ENCODE measurements around the gene RTF2. TPM values are rescaled to one million over a fixed set of nuclear protein-coding genes. Genes with fewer than 3 reads are reported as not detected.

The RTF2 gene
- total and polyA plus RNA-seq, 4 experiments from 2014 or later = 66.0 to 129 (median 94.9) TPM

Other genes starting within 250 kb of the RTF2 start
- gene MC3R, start 219.9 kb upstream of the RTF2 start, total RNA-seq = not detected
- gene MC3R, start 219.9 kb upstream of the RTF2 start, polyA plus RNA-seq = not detected
- gene FAM210B, start 109.7 kb upstream of the RTF2 start, total RNA-seq = 10 to 100 TPM; 28.7 to 32.0 TPM
- gene FAM210B, start 109.7 kb upstream of the RTF2 start, polyA plus RNA-seq = 10 to 100 TPM; 38.7 to 38.8 TPM
- 1 to 10 TPM; 1.3 to 1.7 TPM for gene AURKA, start 76.4 kb upstream of the RTF2 start, total RNA-seq
- 1 to 10 TPM in 1 of 2 donors, under 1 TPM in 1; 0.81 to 2.8 TPM for gene AURKA, start 76.4 kb upstream of the RTF2 start, polyA plus RNA-seq
- 10 to 100 TPM; 50.1 to 55.3 TPM for gene CSTF1, start 76.0 kb upstream of the RTF2 start, total RNA-seq
- gene CSTF1, start 76.0 kb upstream of the RTF2 start, polyA plus RNA-seq = 10 to 100 TPM; 40.9 to 48.0 TPM
- gene CASS4, start 56.4 kb upstream of the RTF2 start, total RNA-seq = 10 to 100 TPM; 10.8 to 10.9 TPM
- 1 to 10 TPM; 3.3 to 4.9 TPM for gene CASS4, start 56.4 kb upstream of the RTF2 start, polyA plus RNA-seq
- 1 to 10 TPM; 4.2 to 5.4 TPM for gene FAM209A, start 56.1 kb downstream of the RTF2 start, total RNA-seq
- 1 to 10 TPM in 1 of 2 donors, under 1 TPM in 1; 0.30 to 1.0 TPM for gene FAM209A, start 56.1 kb downstream of the RTF2 start, polyA plus RNA-seq
- gene FAM209B, start 64.6 kb downstream of the RTF2 start, total RNA-seq = 1 to 10 TPM; 2.2 TPM
- under 1 TPM; 0.32 to 0.58 TPM for gene FAM209B, start 64.6 kb downstream of the RTF2 start, polyA plus RNA-seq
- not detected for gene TFAP2C, start 160.7 kb downstream of the RTF2 start, total RNA-seq
- not detected for gene TFAP2C, start 160.7 kb downstream of the RTF2 start, polyA plus RNA-seq

Measured in CD4-positive, alpha-beta memory T cell (primary cell).